HEK293 (cell line): ENCODE data around the gene FBXW5.

ENCODE experiments used
- ZBTB8A ChIP-seq: fragments of 450-650 bp; formaldehyde crosslinking; IDR thresholded peaks from 2 replicates; pipeline ENCODE4 v1.5.1; 2016; ENCODE audit warnings: missing biosample characterization, missing genetic modification characterization
- TF ChIP-seq, protein P1 (sequence below): fragments of 450-650 bp; formaldehyde crosslinking; IDR thresholded peaks from 2 replicates; pipeline ENCODE4 v1.5.1; 2016; ENCODE audit warnings: missing biosample characterization, missing genetic modification characterization

DNA sequence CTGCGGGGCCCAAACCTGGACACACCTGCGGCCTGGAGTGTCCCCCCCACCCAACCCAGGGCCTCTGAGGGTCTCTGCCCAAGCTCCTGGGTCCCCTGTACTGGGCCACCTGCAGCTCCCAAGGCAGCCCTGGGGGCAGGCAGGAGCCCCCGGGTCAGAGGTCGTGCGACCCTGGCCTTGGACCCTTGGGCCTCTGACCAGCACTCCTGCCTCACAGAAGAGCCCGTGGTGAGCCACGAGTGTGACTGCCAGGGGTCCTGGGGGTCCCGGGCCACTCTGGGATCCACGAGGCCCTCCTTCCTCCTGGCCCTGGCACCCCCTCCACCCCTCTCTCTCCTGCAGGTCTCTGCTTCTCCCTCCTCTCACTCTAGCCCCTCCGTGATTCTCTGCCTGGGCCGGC is 27.8 kb upstream of the FBXW5 start:
- no peak for TF ChIP-seq ZBTB8A (tag by site-specific recombination)
- TF ChIP-seq, protein P1, sequence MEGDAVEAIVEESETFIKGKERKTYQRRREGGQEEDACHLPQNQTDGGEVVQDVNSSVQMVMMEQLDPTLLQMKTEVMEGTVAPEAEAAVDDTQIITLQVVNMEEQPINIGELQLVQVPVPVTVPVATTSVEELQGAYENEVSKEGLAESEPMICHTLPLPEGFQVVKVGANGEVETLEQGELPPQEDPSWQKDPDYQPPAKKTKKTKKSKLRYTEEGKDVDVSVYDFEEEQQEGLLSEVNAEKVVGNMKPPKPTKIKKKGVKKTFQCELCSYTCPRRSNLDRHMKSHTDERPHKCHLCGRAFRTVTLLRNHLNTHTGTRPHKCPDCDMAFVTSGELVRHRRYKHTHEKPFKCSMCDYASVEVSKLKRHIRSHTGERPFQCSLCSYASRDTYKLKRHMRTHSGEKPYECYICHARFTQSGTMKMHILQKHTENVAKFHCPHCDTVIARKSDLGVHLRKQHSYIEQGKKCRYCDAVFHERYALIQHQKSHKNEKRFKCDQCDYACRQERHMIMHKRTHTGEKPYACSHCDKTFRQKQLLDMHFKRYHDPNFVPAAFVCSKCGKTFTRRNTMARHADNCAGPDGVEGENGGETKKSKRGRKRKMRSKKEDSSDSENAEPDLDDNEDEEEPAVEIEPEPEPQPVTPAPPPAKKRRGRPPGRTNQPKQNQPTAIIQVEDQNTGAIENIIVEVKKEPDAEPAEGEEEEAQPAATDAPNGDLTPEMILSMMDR (tag by site-specific recombination): no peak
